HG02571 (cell line): ENCODE data around the gene BTN3A1.
"Not testable (repeated sequence)": the region's sequence is repeated elsewhere in the genome, so short reads cannot be mapped to it uniquely, and the experiment has no call there.

ENCODE experiments used
- ATAC-seq: cut with Tn5 transposase; IDR thresholded peaks from one replicate; pipeline ENCODE4 v1.9.1; 2021; ENCODE audit warnings: mild to moderate bottlenecking, moderate library complexity; ENCODE audit not compliant: unreplicated experiment

The BTN3A1 gene

DNA sequence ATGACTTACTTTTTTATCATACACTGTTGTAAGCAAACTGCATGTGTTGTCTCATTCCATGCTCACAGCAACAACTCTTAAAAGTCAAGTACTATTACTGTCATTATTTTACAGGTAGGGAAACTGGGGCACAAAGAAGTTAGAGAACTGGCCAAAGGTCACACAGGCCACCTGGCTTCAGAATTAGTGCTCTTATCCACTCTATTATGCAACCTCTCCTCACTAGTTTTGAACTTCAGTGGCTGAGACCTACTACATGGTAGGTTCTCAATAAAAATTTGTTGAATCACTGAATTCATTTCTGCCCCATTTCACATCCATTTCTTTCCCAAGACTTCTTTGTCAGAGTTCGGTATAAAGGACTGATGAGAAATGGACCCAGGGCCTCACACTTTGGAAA, 35.9 kb downstream of the BTN3A1 start:
- ATAC-seq: no peak

- ATAC-seq: no peak
These were observed 37.4 kb downstream of the BTN3A1 start for GRCh38 chr6:26439151-26440125.

DNA sequence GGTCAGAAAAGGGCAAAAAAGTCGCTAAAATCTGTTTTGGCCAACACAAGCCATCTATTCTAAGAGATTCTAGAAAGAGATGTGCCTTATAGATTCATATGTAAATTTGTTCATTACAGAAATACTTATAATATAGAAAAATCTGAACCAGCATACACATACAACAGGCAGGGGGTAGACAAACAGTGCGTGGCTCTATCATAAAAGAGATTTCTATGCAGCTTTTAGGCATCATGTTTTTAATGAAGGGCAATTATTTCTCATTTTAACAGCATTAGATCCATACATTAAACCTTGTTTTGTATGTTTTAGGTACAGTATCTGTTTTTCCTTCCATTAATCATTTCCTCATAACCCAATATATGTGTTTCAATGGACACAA, 38.9 kb downstream of the BTN3A1 start:
- no peak for ATAC-seq

GRCh38 chr6:26441977-26442376, 39.9 kb downstream of the BTN3A1 start:
- no peak for ATAC-seq

- ATAC-seq: peak; percentile 66
These were observed 44.0 kb downstream of the BTN3A1 start for GRCh38 chr6:26445934-26446667.

DNA sequence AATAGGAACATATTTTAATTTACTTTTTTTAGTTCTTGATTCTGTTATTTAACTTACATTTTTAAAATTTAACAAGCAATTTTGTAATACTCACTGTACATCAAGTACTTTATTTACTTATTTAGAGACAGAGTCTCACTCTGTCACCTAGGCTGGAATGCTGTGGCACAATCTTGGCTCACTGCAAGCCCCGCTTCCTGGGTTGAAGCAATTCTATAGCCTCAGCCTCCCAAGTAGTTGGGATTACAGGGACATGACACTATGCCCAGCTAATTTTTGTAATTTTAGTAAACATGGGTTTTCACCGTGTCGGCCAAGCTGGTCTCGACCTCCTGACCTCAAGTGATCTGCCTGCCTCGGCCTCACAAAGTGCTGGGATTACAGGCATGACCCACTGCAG, 45.2 kb downstream of the BTN3A1 start:
- ATAC-seq: no peak

GRCh38 chr6:26450240-26450639, 48.2 kb downstream of the BTN3A1 start:
- no peak for ATAC-seq

- no peak for ATAC-seq
These were observed 50.7 kb downstream of the BTN3A1 start for GRCh38 chr6:26452631-26453235.

- ATAC-seq: no peak
These were observed 52.6 kb downstream of the BTN3A1 start for GRCh38 chr6:26454631-26455030.

- ATAC-seq: no peak
These were observed 53.4 kb downstream of the BTN3A1 start for GRCh38 chr6:26455357-26455970.

- peak; percentile 17 for ATAC-seq
These were observed 55.3 kb downstream of the BTN3A1 start for GRCh38 chr6:26457264-26457805.

DNA sequence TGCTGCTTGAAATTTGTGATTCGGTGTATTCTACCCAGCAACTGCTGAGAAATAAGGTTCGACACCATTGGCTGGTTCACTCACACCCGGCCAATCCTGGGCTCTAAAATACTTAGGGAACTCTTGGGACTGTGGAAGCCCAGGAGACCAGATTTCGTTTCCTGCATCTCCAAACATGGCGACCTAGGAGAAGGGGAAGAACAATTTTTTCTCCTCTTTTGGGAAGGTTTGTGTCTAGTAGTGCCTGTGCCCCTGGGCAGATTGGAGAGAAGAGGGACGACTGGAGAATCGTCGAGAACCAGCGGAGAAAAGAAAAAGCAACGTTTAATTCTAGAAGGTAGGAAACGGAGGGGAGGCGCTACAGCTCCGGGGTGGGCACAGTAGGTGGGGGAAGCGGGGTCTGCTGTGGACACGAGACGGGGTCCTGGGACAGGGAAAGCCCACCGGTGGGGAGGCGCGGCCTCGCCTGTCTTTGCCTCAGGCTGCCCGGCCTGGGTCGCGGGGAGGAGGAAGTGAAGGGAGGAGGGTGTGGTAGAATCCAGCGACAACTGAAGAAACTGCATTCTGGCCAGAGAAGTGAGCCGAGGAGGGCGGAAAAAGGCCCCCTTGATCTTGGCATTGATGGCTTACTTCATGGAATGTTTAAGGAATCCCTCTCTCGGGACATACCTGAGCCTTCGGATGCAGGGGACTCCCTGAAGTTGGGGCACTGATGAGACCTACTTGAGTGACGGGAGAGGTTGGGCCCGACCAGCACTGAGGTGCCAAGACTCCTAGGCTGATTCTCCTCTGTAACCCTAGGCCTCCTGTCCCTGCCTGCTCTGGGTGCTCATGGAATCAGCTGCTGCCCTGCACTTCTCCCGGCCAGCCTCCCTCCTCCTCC, 56.0 kb downstream of the BTN3A1 start, which contains the start of gene BTN2A1:
Gene BTN2A1, plus strand, starts transcription at position 150 of the 883 bp plus-strand sequence. Its CDS starts 682 bp downstream, at position 832.
- ATAC-seq: peak; percentile 94

GRCh38 chr6:26459023-26459810, 57.1 kb downstream of the BTN3A1 start:
- no peak for ATAC-seq

DNA sequence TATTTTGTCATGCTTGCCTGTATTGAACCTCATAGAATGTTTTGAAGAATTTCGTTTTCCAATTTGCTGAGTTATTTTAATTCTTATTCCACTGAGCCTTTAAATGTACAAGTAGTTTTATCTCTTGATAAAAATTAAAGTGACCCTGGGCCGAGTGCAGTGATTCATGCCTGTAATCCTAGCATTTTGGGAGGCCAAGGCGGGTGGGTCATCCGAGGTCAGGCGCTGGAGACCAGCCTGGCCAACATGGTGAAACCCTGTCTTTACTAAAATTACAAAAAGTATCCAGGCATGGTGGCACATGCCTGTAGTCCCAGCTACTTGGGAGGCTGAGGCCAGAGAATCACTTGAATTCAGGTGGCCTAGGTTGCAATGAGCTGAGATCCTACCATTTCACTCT, 59.3 kb downstream of the BTN3A1 start:
- ATAC-seq: not testable (repeated sequence)

DNA sequence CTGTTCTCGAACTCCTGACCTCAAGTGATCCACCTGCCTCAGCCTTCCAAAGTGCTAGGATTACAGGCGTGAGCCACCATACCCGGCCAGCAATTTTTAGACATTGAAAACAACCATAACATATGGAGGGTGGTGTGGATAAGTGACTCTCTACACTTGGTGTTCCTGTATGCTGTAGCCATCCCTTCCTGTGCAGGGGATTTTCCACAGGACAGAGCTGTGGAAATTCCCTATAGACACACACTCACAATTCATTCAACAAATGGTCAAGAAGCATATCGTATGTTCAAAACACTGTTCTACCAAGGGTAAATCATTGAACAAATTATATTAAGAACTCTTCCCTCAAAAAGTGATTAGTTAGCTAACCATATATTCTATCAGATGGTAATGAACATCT, 61.9 kb downstream of the BTN3A1 start:
- no peak for ATAC-seq

DNA sequence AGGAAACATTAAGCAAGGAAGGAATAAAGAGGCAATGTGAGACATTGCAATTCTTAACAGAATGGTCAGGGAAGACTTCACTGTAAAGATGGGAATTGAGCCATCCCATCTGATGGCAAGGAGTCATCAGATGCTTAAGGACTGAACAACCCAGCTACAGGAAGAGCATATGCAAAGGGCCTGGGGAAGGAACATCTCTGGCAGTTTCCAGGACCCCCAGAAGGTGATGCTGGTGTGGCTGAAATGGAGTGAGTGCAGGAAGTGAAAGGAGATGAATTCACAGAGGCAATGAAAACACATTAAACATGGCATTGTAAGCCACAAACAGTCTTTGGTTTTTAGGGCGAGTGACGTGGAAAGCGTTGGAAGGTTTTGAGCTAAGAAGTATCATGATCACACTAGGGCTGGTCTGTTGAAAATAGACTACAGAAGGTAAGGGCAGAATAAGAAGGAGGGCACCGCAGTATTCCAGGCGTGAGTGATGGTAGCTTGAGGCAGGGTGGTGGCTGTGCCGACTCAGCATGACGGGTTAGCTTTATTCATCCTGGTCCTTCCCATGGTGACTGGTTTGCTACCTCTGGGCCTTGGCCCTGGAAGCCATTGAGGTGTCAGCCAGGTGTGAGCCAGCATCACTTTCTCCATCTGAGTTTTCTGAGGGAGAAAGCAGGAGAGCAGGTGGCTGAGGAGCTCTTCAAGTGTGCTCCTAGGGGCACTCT, 62.5 kb downstream of the BTN3A1 start:
- ATAC-seq: no peak
